ENCODE results near the gene CYS1.

CYS1 gene

GRCh38 chr2:10091182-10091888 is 11.1 kb upstream of the CYS1 start:
- no peak for FAIRE-seq

DNA sequence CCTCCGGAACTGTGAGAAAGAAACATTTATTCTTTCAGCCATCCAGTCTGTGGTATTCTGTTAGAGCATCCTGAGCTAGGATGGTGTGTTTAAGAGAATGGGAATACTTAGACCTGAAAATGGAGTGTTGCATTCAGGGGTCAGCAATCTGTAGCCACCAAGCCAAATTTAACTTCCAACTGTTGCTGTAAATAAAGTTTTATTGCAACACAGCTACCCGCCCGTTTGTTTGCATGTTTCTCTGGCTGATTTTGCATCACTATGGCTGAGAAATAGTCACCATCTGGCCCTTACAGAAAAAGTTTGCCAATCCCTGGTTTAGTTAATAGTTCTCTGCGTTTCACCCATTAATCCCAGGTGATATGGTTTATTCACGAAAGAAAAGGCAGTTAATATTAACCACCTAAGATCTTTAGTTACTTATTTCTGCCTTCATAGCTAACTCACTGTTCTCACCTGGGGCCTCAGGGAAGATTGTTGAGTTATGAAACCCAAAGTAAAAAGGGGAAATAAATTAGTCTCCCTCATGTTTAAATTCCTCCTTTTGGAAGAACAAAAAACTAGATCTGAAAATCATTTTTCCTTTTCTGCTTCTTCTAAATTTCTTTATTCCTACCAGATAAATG is 9.5 kb upstream of the CYS1 start:
- FAIRE-seq = no peak

- no peak for FAIRE-seq
These were observed 7.1 kb upstream of the CYS1 start for GRCh38 chr2:10087360-10087759.

- no peak for FAIRE-seq
These were observed 6.7 kb upstream of the CYS1 start for GRCh38 chr2:10086950-10087349.

- no peak for FAIRE-seq
These were observed 5.5 kb upstream of the CYS1 start for GRCh38 chr2:10085668-10086059.

- FAIRE-seq = no peak
These were observed 4.9 kb upstream of the CYS1 start for GRCh38 chr2:10085043-10085667.

DNA sequence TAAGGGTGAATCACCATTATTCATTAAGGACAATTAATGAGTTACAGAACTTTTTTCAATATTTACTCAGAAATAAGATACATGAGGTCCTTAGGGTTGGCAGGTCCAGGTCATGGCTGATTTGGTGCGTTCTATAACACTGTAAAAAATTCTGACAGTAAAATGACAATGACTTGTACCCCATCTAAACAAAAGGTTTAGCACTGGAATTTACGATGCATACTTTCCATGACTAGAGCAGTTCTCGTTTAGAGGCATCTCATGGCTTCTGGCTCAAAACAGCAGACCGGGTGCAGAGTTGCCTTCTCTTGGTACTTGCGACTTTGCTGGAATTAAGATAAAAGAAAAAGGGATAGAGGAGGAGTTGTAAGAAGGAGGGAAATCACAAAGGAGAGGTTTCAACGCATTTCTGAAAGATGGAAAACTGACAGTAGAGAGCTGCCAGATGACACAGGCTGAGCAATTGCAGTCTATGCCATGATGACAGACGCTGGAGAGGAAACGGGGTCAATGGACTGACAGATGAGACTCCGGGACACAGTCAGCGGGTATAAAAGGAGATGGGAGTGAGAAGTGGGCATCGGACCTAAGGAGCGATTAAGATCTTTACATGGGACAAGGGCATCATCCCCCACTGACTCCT is 4.1 kb upstream of the CYS1 start:
- no peak for FAIRE-seq

DNA sequence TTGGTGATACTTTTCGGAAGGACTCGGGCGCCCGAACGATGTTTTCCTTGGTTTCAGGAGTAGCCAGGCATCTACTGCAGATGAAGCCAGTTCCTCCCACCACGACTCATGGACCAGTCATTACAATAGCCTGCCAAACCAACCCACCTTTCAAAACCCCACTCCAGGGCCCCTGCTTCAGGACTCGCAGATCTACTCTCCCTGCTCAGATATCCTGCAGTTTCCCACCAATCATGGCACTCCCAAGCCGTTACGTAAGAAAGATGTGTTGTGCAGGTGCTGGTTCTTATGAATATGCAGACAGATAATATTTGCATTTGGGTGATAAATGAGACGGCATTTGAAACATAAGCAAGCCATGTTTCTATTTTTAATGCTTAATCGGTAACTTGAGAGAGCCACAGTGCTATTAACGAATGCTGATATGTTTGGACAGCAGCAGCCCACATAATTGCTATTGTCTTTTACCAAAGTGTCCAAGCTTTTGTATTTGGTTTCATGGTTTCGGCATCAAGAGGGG is 3.5 kb upstream of the CYS1 start:
- FAIRE-seq = no peak

DNA sequence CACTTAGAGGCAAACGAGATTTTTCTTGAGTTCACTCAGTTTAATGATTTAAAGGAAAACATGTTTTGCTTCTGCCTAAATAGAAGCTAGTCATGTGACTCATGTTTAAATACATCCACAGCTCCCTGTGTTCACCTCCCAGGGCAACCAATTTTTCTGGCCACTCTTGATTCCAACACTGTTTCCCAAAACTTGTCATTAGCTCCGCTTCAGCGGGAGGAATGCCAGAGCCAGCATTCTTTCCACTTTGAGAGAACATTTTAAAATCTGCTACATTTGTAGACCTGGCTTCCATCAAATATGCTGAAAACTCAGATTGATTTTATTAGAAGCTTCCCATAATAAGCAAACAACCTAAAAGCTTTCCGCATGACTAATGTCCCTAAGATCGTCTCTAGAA is 2.8 kb upstream of the CYS1 start:
- no peak for FAIRE-seq

GRCh38 chr2:10080536-10081304 is 509 bp upstream of the CYS1 start:
- no peak for FAIRE-seq

GRCh38 chr2:10079266-10079869 is 843 bp downstream of the CYS1 start:
- no peak for FAIRE-seq

- FAIRE-seq = no peak
These were observed 1.4 kb downstream of the CYS1 start for GRCh38 chr2:10078704-10079265.

GRCh38 chr2:10078001-10078400 is 2.2 kb downstream of the CYS1 start:
- no peak for FAIRE-seq

- FAIRE-seq = no peak
These were observed 3.2 kb downstream of the CYS1 start for GRCh38 chr2:10076988-10077527.

- no peak for FAIRE-seq
These were observed 3.7 kb downstream of the CYS1 start for GRCh38 chr2:10076511-10076910.

DNA sequence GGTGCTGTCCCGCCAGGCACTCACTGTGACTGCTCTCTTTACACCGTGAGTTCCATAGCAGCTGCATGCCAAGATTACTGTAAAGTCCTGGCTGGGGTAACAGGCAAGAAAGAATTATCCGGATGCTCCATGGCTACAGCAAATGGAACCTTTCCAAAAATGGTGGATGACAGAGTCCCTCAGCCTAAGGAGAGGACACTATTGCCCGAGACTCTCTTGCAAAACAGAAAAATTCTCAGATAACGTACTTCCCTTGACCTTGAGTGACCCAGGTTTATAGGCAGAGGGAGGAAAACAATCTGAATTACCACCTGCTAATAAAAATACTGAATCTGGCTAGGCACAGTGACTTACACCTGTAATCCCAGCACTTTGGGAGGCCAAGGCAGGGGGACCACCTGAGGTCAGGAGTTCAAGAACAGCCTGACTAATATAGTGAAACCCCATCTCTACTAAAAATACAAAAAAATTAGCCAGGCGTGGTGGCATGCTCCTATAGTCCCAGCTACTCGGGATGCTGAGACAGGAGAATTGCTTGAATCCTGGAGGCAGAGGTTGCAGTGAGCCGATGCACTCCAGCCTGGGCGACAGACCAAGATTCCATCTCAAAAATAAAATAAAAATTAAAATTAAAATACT is 4.5 kb downstream of the CYS1 start:
- no peak for FAIRE-seq

DNA sequence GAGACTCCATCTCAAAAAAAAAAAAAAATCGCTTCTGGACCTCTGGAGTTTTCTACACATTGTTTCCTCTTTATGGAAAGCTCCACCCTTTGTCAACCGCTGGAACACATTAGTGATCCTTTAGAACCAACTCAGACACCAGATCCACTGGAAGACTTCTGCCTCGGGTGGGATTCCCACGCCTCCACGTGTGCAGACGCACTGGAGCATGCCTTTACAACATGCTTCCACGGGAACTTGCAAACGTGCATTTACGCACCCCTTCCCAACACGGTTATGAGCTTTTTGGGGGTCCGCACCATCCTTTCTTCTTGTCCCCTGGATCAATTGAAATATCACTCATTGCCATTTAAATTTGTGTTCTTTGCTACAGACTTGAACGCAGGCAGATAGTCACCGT is 5.1 kb downstream of the CYS1 start:
- no peak for FAIRE-seq

GRCh38 chr2:10073706-10074105 is 6.5 kb downstream of the CYS1 start:
- no peak for FAIRE-seq

DNA sequence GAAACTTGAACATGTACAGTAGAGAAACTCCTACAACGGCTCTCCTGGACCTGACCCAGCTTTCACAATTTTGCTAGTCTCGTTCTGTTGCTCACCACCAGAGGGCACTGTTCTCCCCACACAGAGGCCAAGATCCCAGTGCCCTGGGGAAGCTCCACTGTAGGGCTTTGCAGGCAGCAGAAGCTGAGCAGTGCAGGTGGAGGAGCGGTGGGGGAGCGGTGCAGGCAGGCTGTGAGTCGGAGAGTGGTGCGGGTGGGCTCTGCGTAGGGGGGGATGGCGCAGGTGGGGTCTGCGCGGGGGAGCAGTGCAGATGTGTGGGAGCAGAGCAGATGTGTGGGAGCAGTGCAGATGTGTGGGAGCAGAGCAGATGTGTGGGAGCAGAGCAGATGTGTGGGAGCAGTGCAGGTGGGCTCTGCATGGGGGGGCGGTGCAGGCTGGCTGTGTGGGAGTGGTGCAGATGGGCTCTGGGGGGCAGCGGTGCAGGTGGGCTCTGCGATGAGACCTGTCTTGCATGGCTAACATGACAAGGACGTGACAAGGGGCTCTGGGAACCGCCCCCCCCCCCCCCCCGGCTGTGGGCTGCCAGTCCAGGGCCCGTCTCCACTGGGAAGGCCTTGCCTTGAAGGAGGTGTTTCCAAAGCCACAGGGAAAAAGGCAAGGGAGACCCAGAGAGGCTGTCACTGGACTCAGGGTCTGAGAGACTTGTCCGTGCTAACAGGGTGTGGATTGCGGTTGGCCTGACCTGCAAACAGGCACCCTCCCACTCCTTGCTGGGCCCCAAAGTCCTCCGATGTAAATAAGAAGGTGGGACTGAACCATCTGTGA is 7.3 kb downstream of the CYS1 start:
- FAIRE-seq = peak; percentile 64

- no peak for FAIRE-seq
These were observed 8.6 kb downstream of the CYS1 start for GRCh38 chr2:10071595-10071994.

Data from islet of Langerhans (tissue), 1 donor.